A673 (cell line): ENCODE results near the gene MKNK1.

Source experiments
- EZH2 ChIP-seq: fragments of 200-600 bp; sonication (generic); IDR thresholded peaks from 2 replicates; pipeline ENCODE4 v1.6.1; 2017; ENCODE audit warnings: borderline replicate concordance, low read depth, mild to moderate bottlenecking, mixed read lengths, antibody characterized with exemption, low read length; ENCODE audit not compliant: poor library complexity, severe bottlenecking
- TF ChIP-seq, protein P1 (sequence below): fragments of 300-800, 200-600 bp; sonication (generic); conservative IDR thresholded peaks from 2 replicates; pipeline ENCODE4 v1.5.1; 2017; ENCODE audit warnings: low read depth, mild to moderate bottlenecking, antibody characterized with exemption, low read length, moderate library complexity, mixed read lengths

DNA sequence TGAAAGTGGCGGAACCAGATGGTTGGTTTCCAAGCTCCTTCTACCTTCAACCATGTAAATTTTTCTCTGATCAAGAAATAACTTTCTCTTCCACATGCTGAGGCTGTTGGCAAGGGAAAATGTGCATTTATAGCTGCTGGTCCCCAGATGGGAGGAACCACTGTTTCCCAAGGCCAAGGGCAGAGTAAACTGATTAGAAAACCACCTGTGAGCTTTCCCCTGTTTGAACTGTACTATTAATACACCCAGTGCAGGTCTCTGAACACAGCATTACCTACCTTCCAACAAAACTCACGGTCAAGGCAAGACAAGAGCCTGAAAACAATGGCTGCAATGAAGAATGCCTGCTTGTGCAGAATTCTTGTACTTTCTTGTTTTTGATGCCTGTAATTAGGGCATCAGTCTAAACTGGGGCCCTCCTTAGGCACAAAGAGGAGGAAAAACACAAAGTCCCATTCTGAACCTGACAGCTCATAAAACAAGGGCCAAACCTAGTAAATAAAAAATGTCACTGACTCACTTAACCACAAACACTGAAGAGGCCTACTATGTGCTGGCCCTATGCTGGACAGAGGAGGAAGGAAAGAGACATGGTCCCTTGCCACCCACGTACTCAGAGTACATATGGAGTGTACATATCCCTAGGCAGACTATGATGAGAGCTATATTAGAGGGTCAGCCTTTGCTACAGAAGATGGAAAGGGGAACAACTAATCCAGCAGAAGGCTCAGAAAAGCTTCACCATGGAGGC, 2.6 kb downstream of the MKNK1 start:
- TF ChIP-seq, protein P1, sequence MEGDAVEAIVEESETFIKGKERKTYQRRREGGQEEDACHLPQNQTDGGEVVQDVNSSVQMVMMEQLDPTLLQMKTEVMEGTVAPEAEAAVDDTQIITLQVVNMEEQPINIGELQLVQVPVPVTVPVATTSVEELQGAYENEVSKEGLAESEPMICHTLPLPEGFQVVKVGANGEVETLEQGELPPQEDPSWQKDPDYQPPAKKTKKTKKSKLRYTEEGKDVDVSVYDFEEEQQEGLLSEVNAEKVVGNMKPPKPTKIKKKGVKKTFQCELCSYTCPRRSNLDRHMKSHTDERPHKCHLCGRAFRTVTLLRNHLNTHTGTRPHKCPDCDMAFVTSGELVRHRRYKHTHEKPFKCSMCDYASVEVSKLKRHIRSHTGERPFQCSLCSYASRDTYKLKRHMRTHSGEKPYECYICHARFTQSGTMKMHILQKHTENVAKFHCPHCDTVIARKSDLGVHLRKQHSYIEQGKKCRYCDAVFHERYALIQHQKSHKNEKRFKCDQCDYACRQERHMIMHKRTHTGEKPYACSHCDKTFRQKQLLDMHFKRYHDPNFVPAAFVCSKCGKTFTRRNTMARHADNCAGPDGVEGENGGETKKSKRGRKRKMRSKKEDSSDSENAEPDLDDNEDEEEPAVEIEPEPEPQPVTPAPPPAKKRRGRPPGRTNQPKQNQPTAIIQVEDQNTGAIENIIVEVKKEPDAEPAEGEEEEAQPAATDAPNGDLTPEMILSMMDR: no peak
- no peak for TF ChIP-seq EZH2
